GM23338 (cell line): Measurements from ENCODE around the gene CACNA1D. TPM values are rescaled to one million over a fixed set of nuclear protein-coding genes. Genes with fewer than 3 reads are reported as not detected.

ENCODE experiments used
- ATAC-seq: fragments of 200-7000 bp; cut with Tn5 transposase; 3 replicates; pipeline ENCODE4 v1.9.1; 2020
- DNase-seq: peaks from one replicate; pipeline ENCODE4 v3.0.0-alpha.2; 2015; ENCODE audit warnings: low spot score
- H2AFZ ChIP-seq: fragments of 200-600 bp; sonication (generic); 2 replicates; pipeline ENCODE4 v1.8.0; 2016; ENCODE audit warnings: antibody characterized with exemption, mild to moderate bottlenecking, moderate library complexity
- H3F3A ChIP-seq: fragments of 200-600 bp; sonication (generic); replicated peaks from 2 replicates; pipeline ENCODE4 v1.8.0; 2017; ENCODE audit warnings: antibody characterized with exemption, mixed run types, low read depth
- H3K27ac ChIP-seq: fragments of 200-600 bp; sonication (generic); 2 replicates; pipeline ENCODE4 v1.6.1; 2016; ENCODE audit warnings: low read depth
- H3K27me3 ChIP-seq: fragments of 200-600 bp; sonication (generic); 2 replicates; pipeline ENCODE4 v1.8.0; 2016; ENCODE audit warnings: mild to moderate bottlenecking, mixed run types, moderate library complexity; ENCODE audit not compliant: insufficient read depth
- H3K36me3 ChIP-seq: fragments of 200-600 bp; sonication (generic); 2 replicates; pipeline ENCODE4 v1.8.0; 2016; ENCODE audit warnings: mild to moderate bottlenecking; ENCODE audit not compliant: insufficient read depth
- H3K4me1 ChIP-seq: fragments of 200-600 bp; sonication (generic); 2 replicates; pipeline ENCODE4 v1.8.0; 2016; ENCODE audit warnings: mild to moderate bottlenecking, moderate library complexity; ENCODE audit not compliant: insufficient read depth
- H3K4me2 ChIP-seq: fragments of 200-600 bp; sonication (generic); 2 replicates; pipeline ENCODE4 v1.7.1; 2017; ENCODE audit warnings: mixed run types
- H3K4me3 ChIP-seq: fragments of 200-600 bp; sonication (generic); 2 replicates; pipeline ENCODE4 v1.6.1; 2016; ENCODE audit warnings: mixed run types
- H3K79me2 ChIP-seq: fragments of 200-600 bp; sonication (generic); replicated peaks from 2 replicates; pipeline ENCODE4 v1.8.0; 2017; ENCODE audit warnings: mild to moderate bottlenecking; ENCODE audit not compliant: insufficient read depth
- H3K9me2 ChIP-seq: fragments of 200-600 bp; sonication (generic); 2 replicates; pipeline ENCODE4 v1.8.0; 2017; ENCODE audit not compliant: insufficient read depth
- H4K20me1 ChIP-seq: fragments of 200-600 bp; sonication (generic); replicated peaks from 2 replicates; pipeline ENCODE4 v1.8.0; 2017; ENCODE audit warnings: mild to moderate bottlenecking; ENCODE audit not compliant: insufficient read depth
- H3K27ac Mint-ChIP-seq: 2 replicates; pipeline ENCODE4 v1.8.0; 2020; ENCODE audit warnings: inconsistent platforms, mild to moderate bottlenecking, moderate library complexity, mixed read lengths
- H3K27me3 Mint-ChIP-seq: 3 replicates; pipeline ENCODE4 v1.8.0; 2022; ENCODE audit warnings: low read depth, mild to moderate bottlenecking, moderate library complexity, mixed read lengths, inconsistent platforms; ENCODE audit not compliant: insufficient read depth, poor library complexity
- H3K36me3 Mint-ChIP-seq: 3 replicates; pipeline ENCODE4 v1.8.0; 2021; ENCODE audit warnings: low read depth, mild to moderate bottlenecking, inconsistent platforms, moderate library complexity, mixed read lengths
- H3K4me1 Mint-ChIP-seq: 3 replicates; pipeline ENCODE4 v1.8.0; 2020; ENCODE audit warnings: mild to moderate bottlenecking, inconsistent platforms, mixed read lengths
- H3K4me3 Mint-ChIP-seq: 3 replicates; pipeline ENCODE4 v1.8.0; 2021; ENCODE audit warnings: moderate library complexity, mild to moderate bottlenecking, inconsistent platforms, mixed read lengths
- H3K9me3 Mint-ChIP-seq: 3 replicates; pipeline ENCODE4 v1.8.0; 2020; ENCODE audit warnings: moderate library complexity, mild to moderate bottlenecking, inconsistent platforms, mixed read lengths
- EZH2 ChIP-seq: fragments of 200-600 bp; sonication (generic); IDR thresholded peaks from one replicate; pipeline ENCODE4 v1.8.0; 2017; ENCODE audit warnings: antibody characterized with exemption, mild to moderate bottlenecking, low read depth; ENCODE audit not compliant: unreplicated experiment
- JUNB ChIP-seq: IDR thresholded peaks from one replicate; pipeline ENCODE4 v1.6.1; 2016; ENCODE audit warnings: antibody characterized with exemption; ENCODE audit not compliant: unreplicated experiment
- NANOG ChIP-seq: IDR thresholded peaks from 2 replicates; pipeline ENCODE4 v1.6.1; 2016; ENCODE audit warnings: antibody characterized with exemption, borderline replicate concordance
- POLR2AphosphoS5 ChIP-seq: IDR thresholded peaks from 2 replicates; pipeline ENCODE4 v1.6.1; 2016; ENCODE audit warnings: antibody characterized with exemption, low read depth
- ZNF331 ChIP-seq: fragments of 250-450 bp; sonication (Bioruptor Pico); IDR thresholded peaks from 2 replicates; pipeline ENCODE4 v1.5.0; 2020; ENCODE audit warnings: low read depth, mild to moderate bottlenecking, moderate library complexity
- polyA plus RNA-seq: library from polyadenylated mRNA; unstranded; fragments of >200 nt; fragmentation: Nextera tagmentation; extraction: Ambion mirVana; gene quantifications from 2 replicates; pipeline ENCODE4 v1.2.1, GENCODE V29; 2016
- total RNA-seq: library from RNA; depleted of rRNA; stranded (reverse); fragments of >200 nt; shearing (Covaris generic); gene quantifications from 2 replicates; pipeline ENCODE4 v1.2.3, GENCODE V29; 2014
- TF ChIP-seq, protein P1 (sequence below): fragments of 250-450 bp; sonication (Bioruptor Pico); IDR thresholded peaks from 2 replicates; pipeline ENCODE4 v1.5.0; 2020; ENCODE audit warnings: mild to moderate bottlenecking, moderate library complexity
- TF ChIP-seq, protein P2 (sequence below), 2 experiments: fragments of 200-600 bp in 1 of 2; sonication (generic) in 1 of 2; conservative IDR thresholded peaks; 2 replicates each; pipeline versions ENCODE4 v1.5.1 to v1.6.1; 2016 to 2017; ENCODE audit warnings: antibody characterized with exemption in 2 of 2, low read depth in 2 of 2, mild to moderate bottlenecking in 2 of 2, moderate library complexity in 1 of 2
- TF ChIP-seq, protein P3 (sequence below): IDR thresholded peaks from one replicate; pipeline ENCODE4 v1.6.1; 2018; ENCODE audit warnings: antibody characterized with exemption; ENCODE audit not compliant: unreplicated experiment

Gene CACNA1D
- total and polyA plus RNA-seq, 2 experiments from 2014 or later, result 1.7 to 1.8 TPM

DNA sequence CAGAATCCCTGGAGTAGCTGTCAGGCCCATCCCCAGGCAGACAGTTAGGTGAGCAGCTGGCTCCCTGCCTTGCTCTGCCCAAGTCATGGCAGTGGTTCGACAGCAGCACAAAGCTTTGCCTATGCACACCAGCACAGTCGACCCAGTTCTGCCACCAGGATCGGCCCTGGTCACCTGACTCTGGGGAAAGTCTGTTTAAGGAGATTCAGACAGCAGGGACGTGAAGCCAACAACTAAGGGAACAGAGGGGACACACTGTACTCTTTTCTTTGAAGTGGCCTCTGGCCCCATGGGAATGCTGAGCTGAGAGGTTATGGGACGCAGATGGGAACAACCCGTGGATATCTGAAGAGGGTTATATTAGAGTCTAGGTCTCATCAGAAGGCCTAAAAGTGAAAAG, 217.0 kb downstream of the CACNA1D start (continued):
- TF ChIP-seq, protein P1, sequence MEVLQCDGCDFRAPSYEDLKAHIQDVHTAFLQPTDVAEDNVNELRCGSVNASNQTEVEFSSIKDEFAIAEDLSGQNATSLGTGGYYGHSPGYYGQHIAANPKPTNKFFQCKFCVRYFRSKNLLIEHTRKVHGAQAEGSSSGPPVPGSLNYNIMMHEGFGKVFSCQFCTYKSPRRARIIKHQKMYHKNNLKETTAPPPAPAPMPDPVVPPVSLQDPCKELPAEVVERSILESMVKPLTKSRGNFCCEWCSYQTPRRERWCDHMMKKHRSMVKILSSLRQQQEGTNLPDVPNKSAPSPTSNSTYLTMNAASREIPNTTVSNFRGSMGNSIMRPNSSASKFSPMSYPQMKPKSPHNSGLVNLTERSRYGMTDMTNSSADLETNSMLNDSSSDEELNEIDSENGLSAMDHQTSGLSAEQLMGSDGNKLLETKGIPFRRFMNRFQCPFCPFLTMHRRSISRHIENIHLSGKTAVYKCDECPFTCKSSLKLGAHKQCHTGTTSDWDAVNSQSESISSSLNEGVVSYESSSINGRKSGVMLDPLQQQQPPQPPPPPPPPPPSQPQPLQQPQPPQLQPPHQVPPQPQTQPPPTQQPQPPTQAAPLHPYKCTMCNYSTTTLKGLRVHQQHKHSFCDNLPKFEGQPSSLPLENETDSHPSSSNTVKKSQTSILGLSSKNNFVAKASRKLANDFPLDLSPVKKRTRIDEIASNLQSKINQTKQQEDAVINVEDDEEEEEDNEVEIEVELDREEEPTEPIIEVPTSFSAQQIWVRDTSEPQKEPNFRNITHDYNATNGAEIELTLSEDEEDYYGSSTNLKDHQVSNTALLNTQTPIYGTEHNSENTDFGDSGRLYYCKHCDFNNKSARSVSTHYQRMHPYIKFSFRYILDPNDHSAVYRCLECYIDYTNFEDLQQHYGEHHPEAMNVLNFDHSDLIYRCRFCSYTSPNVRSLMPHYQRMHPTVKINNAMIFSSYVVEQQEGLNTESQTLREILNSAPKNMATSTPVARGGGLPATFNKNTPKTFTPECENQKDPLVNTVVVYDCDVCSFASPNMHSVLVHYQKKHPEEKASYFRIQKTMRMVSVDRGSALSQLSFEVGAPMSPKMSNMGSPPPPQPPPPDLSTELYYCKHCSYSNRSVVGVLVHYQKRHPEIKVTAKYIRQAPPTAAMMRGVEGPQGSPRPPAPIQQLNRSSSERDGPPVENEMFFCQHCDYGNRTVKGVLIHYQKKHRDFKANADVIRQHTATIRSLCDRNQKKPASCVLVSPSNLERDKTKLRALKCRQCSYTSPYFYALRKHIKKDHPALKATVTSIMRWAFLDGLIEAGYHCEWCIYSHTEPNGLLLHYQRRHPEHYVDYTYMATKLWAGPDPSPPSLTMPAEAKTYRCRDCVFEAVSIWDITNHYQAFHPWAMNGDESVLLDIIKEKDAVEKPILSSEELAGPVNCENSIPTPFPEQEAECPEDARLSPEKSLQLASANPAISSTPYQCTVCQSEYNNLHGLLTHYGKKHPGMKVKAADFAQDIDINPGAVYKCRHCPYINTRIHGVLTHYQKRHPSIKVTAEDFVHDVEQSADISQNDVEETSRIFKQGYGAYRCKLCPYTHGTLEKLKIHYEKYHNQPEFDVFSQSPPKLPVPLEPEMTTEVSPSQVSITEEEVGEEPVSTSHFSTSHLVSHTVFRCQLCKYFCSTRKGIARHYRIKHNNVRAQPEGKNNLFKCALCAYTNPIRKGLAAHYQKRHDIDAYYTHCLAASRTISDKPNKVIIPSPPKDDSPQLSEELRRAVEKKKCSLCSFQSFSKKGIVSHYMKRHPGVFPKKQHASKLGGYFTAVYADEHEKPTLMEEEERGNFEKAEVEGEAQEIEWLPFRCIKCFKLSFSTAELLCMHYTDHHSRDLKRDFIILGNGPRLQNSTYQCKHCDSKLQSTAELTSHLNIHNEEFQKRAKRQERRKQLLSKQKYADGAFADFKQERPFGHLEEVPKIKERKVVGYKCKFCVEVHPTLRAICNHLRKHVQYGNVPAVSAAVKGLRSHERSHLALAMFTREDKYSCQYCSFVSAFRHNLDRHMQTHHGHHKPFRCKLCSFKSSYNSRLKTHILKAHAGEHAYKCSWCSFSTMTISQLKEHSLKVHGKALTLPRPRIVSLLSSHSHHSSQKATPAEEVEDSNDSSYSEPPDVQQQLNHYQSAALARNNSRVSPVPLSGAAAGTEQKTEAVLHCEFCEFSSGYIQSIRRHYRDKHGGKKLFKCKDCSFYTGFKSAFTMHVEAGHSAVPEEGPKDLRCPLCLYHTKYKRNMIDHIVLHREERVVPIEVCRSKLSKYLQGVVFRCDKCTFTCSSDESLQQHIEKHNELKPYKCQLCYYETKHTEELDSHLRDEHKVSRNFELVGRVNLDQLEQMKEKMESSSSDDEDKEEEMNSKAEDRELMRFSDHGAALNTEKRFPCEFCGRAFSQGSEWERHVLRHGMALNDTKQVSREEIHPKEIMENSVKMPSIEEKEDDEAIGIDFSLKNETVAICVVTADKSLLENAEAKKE, result no peak
- TF ChIP-seq ZNF331 (no peak), JUNB (no peak), NANOG (no peak), EZH2 (no peak), POLR2AphosphoS5 (no peak)
- TF ChIP-seq, protein P2, sequence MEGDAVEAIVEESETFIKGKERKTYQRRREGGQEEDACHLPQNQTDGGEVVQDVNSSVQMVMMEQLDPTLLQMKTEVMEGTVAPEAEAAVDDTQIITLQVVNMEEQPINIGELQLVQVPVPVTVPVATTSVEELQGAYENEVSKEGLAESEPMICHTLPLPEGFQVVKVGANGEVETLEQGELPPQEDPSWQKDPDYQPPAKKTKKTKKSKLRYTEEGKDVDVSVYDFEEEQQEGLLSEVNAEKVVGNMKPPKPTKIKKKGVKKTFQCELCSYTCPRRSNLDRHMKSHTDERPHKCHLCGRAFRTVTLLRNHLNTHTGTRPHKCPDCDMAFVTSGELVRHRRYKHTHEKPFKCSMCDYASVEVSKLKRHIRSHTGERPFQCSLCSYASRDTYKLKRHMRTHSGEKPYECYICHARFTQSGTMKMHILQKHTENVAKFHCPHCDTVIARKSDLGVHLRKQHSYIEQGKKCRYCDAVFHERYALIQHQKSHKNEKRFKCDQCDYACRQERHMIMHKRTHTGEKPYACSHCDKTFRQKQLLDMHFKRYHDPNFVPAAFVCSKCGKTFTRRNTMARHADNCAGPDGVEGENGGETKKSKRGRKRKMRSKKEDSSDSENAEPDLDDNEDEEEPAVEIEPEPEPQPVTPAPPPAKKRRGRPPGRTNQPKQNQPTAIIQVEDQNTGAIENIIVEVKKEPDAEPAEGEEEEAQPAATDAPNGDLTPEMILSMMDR (conservative IDR thresholded peaks at IDR 0.05; ENCODE audit: low read depth in 2 of 2), result no peak

DNA sequence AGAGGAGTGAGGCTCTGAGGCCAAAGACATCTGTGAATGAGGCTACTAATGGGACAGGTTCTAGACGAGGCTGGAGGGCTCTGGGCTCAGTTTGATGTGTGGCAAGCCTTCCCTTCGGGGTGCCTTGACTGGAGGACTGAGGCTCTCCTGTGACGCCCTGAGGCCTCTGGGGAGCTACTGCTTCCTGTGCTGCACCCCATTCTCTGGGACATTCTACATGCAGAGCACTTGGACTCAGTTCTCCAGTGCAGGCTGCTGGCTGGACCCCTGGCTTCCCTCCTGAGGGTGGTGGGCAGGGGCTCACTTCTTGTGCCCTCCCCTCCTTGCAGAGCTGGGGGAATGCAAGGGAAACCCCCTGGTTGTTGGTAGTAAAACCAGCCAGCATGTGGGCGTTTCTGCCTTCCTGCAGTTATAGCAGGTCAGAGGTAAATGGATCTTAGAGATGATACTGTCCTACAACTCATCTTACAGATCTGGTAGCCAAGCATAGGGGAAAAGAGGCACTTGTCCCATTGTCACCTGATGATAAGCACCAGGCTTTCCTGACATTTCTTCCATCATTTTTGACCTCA, 218.5 kb downstream of the CACNA1D start:
- H3K4me1 ChIP-seq, result no peaks in the 10 kb centered on the region
- no peak for DNase-seq
- no peak overlapping the region for H3K4me2 ChIP-seq
- no peak for TF ChIP-seq JUNB
- TF ChIP-seq, protein P3, sequence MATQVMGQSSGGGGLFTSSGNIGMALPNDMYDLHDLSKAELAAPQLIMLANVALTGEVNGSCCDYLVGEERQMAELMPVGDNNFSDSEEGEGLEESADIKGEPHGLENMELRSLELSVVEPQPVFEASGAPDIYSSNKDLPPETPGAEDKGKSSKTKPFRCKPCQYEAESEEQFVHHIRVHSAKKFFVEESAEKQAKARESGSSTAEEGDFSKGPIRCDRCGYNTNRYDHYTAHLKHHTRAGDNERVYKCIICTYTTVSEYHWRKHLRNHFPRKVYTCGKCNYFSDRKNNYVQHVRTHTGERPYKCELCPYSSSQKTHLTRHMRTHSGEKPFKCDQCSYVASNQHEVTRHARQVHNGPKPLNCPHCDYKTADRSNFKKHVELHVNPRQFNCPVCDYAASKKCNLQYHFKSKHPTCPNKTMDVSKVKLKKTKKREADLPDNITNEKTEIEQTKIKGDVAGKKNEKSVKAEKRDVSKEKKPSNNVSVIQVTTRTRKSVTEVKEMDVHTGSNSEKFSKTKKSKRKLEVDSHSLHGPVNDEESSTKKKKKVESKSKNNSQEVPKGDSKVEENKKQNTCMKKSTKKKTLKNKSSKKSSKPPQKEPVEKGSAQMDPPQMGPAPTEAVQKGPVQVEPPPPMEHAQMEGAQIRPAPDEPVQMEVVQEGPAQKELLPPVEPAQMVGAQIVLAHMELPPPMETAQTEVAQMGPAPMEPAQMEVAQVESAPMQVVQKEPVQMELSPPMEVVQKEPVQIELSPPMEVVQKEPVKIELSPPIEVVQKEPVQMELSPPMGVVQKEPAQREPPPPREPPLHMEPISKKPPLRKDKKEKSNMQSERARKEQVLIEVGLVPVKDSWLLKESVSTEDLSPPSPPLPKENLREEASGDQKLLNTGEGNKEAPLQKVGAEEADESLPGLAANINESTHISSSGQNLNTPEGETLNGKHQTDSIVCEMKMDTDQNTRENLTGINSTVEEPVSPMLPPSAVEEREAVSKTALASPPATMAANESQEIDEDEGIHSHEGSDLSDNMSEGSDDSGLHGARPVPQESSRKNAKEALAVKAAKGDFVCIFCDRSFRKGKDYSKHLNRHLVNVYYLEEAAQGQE, result no peak

More for the DNA sequence above, 218.5 kb downstream of the CACNA1D start:
- Mint-ChIP-seq H3K36me3 (no peaks in the 10 kb centered on the region), H3K27ac (no peak overlapping the region), H3K9me3 (no peaks in the 10 kb centered on the region; the same call in 2 of the 3 replicates), H3K27me3 (peaks cover 1% of the 10 kb centered on the region), H3K4me1 (peaks cover 21% of the 10 kb centered on the region), H3K4me3 (no peak overlapping the region)
- ATAC-seq, result no peak
- H3F3A ChIP-seq, result no peaks in the 10 kb centered on the region
- H3K27me3 ChIP-seq, result no peaks in the 10 kb centered on the region
- no peak overlapping the region for H3K4me3 ChIP-seq
- no peak overlapping the region for H2AFZ ChIP-seq
- no peak overlapping the region for H3K27ac ChIP-seq
- no peaks in the 10 kb centered on the region for H4K20me1 ChIP-seq
- H3K9me2 ChIP-seq, result no peaks in the 10 kb centered on the region
- no peaks in the 10 kb centered on the region for H3K79me2 ChIP-seq
- no peaks in the 10 kb centered on the region for H3K36me3 ChIP-seq
